CD4-positive, alpha-beta T cell treated with Interferon gamma for 1 hour (primary cell): ENCODE measurements around the gene PHC2.

Experiments
- DNase-seq: peaks from one replicate; pipeline ENCODE4 v3.0.0-alpha.2; 2020

Gene PHC2

DNA sequence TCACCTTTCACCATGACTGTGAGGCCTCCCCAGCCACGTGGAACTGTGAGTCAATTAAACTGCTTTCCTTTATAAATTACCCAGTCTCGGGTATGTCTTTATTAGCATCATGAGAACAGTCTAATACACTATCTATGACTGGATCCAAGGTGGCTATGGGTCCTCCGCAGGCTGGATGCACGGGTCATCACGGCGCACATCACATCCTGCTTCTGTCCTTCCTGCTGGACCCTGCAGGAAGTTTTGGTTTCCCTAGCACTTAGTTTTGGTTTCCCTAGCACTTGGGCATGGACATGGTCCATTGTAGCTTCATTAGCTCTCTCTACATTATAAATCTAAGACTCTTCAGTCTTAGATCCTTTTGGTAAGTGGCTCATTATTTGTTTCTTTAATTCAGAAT lies 14.2 kb upstream of the PHC2 start:
- DNase-seq: no peak

DNA sequence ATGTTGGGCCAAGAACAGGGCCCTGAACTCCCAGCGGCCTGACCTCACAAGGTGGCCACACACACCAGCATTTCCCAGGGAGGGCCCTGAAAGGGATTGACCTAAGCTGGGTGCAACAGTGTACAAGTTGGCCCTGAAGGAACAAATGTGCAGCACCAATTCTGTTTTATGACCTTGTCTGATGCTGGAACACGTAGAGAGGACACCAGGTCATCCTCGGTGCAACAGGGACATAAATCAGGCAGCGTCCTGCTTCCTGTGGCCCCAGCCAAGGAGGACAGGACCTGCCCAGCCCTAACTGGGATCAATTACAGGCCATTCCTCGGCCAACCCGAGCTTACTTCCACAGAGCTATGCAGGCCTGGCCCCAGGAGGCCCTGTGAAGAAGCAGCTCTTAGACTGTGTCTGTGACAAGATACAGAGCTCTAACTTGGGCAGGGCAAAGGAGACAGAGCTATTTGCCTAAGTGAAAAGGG lies 12.8 kb upstream of the PHC2 start:
- DNase-seq: no peak

- DNase-seq: no peak
Observed at GRCh38 chr1:33443080-33443704, 12.3 kb upstream of the PHC2 start.

DNA sequence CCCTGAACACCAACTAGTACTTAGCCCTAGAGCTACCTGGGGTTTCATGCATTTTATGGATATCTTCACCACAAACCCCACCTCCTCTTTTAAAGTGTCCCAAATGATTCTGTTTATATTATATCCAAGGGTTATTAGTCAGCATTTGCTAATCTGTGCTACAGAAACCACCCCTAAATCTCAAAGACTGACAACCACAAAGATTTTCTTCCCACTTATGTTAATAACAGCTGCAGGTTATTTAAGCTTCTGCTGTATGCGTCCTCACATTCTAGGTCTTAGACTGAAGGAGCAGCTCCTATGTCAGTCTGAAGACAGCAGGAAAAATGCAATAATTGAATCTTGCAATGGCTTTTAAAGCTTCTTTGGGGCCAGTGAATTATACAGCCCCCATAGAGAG lies 11.2 kb upstream of the PHC2 start:
- DNase-seq: no peak

GRCh38 chr1:33441088-33441745 lies 10.3 kb upstream of the PHC2 start:
- no peak for DNase-seq

DNA sequence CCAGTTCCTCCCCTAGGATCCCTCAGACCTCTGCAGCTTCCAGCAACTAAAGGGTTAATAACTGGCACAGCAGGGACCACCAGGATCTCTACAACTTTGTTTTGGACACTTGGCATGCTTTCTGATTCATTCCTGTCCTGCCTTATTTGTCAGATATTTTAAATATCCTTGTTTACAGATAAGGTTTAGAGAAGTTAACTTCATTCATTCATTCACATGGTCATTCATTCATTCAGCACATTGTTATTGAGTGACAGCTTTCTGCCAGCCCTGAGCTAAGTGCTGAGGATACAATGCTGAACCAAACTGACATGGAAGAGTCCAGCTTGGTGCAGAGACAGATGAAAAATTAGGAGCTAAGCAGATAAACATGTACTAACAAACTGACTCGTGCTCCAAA lies 8.8 kb upstream of the PHC2 start:
- no peak for DNase-seq

DNA sequence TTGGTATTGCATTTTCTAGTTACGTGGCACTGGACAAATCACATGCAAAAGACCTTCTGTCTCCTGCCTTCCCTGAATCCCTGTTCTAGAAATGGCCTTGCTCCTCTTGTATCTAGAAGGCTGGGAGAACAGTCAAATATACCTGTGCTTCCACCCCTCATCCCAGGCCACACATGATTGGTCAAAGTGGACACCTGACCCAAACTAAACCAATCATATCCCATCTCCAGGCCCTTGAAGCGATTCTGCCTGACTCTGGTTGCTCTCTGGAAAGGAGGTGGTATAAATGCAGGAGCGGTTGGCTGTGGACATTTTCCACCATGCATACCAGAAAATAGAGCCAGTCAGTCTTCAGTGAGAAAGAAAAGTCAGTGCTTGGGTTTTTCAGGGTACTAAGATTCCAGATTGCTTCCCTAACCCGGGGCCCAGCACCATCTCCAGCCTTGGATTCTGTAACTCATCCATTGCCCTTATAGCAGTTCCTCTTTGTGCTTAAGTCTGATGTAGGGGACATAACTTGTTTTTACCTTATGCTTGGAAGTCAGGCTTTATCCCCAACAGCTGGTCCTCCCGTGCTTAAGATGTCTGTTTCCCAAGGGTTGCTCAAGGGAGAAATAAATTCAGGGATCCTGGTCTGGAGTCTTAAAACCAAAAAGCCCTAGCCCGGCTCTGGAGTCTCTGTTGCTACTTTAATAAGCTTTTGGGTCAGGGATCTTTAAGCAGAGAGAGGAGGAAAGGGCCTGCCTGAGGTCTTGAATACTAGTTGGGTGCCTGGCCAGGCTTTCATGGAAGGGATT lies 7.7 kb upstream of the PHC2 start:
- no peak for DNase-seq

- no peak for DNase-seq
Observed at GRCh38 chr1:33436557-33437285, 5.8 kb upstream of the PHC2 start.

DNA sequence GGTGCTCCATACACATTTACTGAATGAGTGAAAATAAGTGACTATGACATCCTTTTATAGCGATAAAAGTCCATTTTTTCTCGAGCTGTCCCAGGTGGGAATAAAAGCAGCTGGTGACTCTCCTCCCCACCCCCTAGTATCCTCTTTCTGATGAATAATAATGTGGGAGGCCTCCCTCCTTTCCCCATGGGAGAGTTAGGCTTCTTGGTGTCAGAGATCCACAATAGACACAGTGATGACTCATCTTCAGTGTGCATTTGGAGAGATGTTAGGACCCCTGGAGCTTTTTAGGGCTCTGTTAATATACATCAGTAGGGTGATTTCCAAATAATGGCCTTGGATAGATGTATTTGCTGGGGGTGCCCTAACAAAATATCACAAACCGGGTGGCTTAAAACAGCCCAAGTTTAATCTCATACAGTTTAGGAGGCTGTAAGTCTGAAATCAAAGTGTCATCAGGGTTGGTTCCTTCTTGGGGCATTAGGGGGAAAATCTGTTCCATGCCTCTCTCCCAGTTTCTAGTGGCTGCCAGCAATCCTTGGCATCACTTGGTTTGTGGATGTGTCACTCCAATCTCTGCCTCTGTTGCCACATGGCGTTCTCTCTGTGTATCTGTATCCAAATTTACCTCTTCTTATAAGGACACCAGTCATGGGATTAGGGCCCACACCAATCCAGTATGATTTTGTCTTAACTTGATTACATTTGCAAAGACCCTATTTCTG lies 4.4 kb upstream of the PHC2 start:
- no peak for DNase-seq

- no peak for DNase-seq
Observed at GRCh38 chr1:33434363-33434750, 3.5 kb upstream of the PHC2 start.

DNA sequence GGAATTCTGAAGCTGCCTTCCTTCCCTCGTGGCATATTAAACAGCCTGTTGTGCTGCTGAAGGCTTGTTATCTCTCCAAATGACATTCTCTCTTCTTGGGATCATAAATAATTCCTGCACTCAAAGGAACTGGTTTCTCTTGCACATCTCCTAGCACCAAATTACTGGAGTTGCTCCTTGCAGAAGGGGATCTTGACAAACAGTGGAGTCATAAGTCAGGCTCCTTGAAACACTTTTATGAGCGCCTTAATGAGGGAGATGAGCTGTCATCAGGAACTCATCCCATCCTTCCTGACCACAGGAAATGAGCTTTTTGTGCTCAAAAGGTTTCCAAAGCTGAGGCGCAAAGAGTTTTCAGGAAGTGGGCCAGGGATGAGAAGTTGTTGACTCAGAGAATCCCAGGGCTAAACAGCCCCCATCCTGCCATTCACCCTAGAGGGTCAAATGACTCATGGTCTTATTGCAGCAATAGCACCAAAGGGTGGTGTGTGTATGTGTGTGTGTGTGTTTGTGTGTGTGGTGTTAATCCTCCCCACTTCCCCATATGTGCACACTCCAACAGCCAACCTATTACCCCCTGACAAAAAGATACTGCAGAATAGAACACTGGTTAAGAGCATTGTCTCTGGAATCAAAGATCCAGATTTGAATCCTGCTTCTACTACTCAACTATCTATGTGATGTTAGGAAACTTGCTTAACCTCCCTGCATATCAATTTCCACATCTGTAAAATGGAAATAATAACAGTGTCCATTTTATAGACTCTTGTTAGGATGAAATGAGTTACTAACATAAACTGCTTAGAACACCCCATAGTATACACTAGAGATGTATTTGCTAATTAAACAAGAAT lies 2.8 kb upstream of the PHC2 start:
- DNase-seq: peak; percentile 69

- no peak for DNase-seq
Observed at GRCh38 chr1:33429856-33430691, 821 bp downstream of the PHC2 start.

- DNase-seq: no peak
Observed at GRCh38 chr1:33429332-33429731, 1.6 kb downstream of the PHC2 start.

- DNase-seq: no peak
Observed at GRCh38 chr1:33428661-33429060, 2.2 kb downstream of the PHC2 start.

- no peak for DNase-seq
Observed at GRCh38 chr1:33426916-33427315, 4.0 kb downstream of the PHC2 start.

GRCh38 chr1:33425900-33426299 lies 5.0 kb downstream of the PHC2 start:
- no peak for DNase-seq

DNA sequence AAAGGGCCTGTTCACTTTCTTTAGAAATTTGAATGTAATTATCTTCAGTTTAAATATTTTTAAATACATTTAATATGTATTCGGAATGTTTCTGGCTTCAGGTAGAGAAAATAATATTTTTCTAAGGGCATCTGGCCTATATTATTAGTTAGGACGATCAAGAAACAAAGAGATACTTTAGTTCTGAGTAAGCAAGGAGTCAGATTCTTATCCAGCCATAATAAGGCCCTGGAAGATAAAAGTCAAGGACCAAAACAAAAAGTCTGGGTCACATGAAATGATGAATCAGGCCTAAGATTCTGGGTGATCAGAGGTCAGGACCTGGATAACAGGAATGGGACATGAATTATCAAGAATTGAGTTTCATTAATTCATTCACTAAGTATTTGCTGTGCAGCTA lies 6.3 kb downstream of the PHC2 start:
- no peak for DNase-seq

GRCh38 chr1:33424205-33424604 lies 6.7 kb downstream of the PHC2 start:
- DNase-seq: no peak

- no peak for DNase-seq
Observed at GRCh38 chr1:33420870-33421775, 9.8 kb downstream of the PHC2 start.

- DNase-seq: no peak
Observed at GRCh38 chr1:33418811-33419210, 12.1 kb downstream of the PHC2 start.
